ENCODE data around the gene ADAMTS14.

The ADAMTS14 gene

DNA sequence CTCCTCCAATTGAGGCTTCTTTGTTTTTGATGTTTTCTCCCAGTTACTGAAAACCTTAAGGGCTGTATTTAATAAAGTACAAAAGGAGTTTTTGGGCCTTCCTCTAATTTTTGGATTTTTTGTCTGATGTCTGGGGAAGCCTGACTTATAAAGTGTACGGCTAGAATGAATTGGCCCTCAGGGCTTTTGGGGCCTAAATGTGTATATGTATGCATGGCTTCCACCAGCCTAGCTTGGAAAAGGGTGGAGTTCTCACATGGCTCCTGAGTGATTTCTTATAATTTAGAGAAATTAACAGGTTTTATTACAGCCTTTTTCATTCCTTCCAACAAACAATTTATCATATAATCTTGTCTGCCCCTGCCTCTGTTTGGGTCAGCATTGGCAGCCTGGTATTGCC lies 123.3 kb downstream of the ADAMTS14 start:
- no peak for DNase-seq
- H3K4me2 ChIP-seq (ENCODE audit: insufficient read depth, low read length): no peak overlapping the region
- peaks cover 21% of the 10 kb centered on the region for H3K27me3 ChIP-seq (ENCODE audit: insufficient read depth, low read length, poor library complexity)
- no peak overlapping the region for H3K9ac ChIP-seq (ENCODE audit: low read depth, low read length)
- TF ChIP-seq, protein P1, sequence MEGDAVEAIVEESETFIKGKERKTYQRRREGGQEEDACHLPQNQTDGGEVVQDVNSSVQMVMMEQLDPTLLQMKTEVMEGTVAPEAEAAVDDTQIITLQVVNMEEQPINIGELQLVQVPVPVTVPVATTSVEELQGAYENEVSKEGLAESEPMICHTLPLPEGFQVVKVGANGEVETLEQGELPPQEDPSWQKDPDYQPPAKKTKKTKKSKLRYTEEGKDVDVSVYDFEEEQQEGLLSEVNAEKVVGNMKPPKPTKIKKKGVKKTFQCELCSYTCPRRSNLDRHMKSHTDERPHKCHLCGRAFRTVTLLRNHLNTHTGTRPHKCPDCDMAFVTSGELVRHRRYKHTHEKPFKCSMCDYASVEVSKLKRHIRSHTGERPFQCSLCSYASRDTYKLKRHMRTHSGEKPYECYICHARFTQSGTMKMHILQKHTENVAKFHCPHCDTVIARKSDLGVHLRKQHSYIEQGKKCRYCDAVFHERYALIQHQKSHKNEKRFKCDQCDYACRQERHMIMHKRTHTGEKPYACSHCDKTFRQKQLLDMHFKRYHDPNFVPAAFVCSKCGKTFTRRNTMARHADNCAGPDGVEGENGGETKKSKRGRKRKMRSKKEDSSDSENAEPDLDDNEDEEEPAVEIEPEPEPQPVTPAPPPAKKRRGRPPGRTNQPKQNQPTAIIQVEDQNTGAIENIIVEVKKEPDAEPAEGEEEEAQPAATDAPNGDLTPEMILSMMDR (IDR thresholded peaks at IDR 0.05; ENCODE audit: borderline replicate concordance, extremely low read depth, low read length, poor library complexity, severe bottlenecking): no peak
- TF ChIP-seq EZH2 (IDR thresholded peaks at IDR 0.05; ENCODE audit: borderline replicate concordance, low read depth, low read length, severe bottlenecking): no peak
- no peaks in the 10 kb centered on the region for H3K79me2 ChIP-seq (ENCODE audit: insufficient read depth, low read length)
- no peak overlapping the region for H3K27ac ChIP-seq (ENCODE audit: low read length)
- H3K9me3 ChIP-seq (ENCODE audit: insufficient read depth, low read length, severe bottlenecking): no peaks in the 10 kb centered on the region
- H3K4me1 ChIP-seq (ENCODE audit: insufficient read depth, low read length): no peaks in the 10 kb centered on the region
- no peaks in the 10 kb centered on the region for H4K20me1 ChIP-seq (ENCODE audit: insufficient read depth, low read length)
- H3K36me3 ChIP-seq (ENCODE audit: insufficient read depth, low read length): no peaks in the 10 kb centered on the region
- H3K4me3 ChIP-seq (ENCODE audit: low read depth in 1 of 2, low read length in 2 of 2): no peak overlapping the region
- no peak for ATAC-seq (ENCODE audit: insufficient read depth, low read depth)
- no peak overlapping the region for H2AFZ ChIP-seq (ENCODE audit: low read depth, low read length)

DNA sequence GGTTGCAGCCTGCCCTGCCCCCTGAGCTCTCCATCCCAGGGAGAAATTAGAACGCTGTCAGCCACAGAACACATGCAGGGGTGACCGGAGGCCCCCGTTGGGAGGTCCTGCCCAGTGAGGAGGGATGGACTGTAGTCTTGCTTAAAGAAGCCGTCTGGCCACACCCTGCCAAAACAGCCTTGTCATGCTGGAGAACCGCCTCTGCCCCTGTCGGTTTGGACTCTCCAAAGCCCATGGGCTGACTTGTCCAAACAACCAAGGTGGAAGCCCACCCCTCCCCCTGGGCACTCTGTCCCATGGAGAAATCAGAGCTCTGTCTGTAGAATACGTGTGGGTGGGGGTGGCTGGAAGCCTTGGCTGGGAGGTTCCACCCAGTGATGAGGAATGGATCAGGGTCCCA lies 125.5 kb downstream of the ADAMTS14 start:
- Histone ChIP-seq H3K27ac (ENCODE audit: low read length) (no peak overlapping the region), H3K4me1 (ENCODE audit: insufficient read depth, low read length) (no peaks in the 10 kb centered on the region), H3K4me3 (ENCODE audit: low read depth in 1 of 2, low read length in 2 of 2) (no peak overlapping the region), H3K36me3 (ENCODE audit: insufficient read depth, low read length) (no peaks in the 10 kb centered on the region), H3K9ac (ENCODE audit: low read depth, low read length) (no peak overlapping the region), H3K79me2 (ENCODE audit: insufficient read depth, low read length) (no peaks in the 10 kb centered on the region), H4K20me1 (ENCODE audit: insufficient read depth, low read length) (no peaks in the 10 kb centered on the region), H3K4me2 (ENCODE audit: insufficient read depth, low read length) (no peak overlapping the region), H2AFZ (ENCODE audit: low read depth, low read length) (no peak overlapping the region), H3K9me3 (ENCODE audit: insufficient read depth, low read length, severe bottlenecking) (no peaks in the 10 kb centered on the region), H3K27me3 (ENCODE audit: insufficient read depth, low read length, poor library complexity) (peaks cover 3% of the 10 kb centered on the region)
- TF ChIP-seq, protein P1 (IDR thresholded peaks at IDR 0.05; ENCODE audit: borderline replicate concordance, extremely low read depth, low read length, poor library complexity, severe bottlenecking): no peak
- TF ChIP-seq EZH2 (IDR thresholded peaks at IDR 0.05; ENCODE audit: borderline replicate concordance, low read depth, low read length, severe bottlenecking): no peak
- ATAC-seq (ENCODE audit: insufficient read depth, low read depth) (no peak), DNase-seq (no peak)

DNA sequence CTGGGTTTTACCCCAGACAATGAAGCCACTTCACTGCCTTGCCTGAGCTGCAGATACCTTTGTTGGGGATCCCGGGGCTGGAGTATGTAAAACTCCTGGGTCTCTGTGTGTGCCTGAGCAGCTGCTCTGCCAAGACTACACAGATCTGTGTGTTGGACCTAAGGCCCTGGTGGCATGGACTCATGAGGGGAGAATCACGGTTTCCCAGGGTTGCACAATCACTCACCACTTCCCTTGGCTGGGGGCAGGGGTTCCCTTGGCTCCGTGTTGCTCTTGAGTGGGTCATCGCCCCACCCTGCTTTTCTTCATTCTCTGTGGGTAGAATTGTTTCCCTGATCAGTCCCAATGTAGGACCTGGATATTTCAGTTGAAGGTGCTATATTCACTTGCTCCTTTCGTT lies 126.8 kb downstream of the ADAMTS14 start:
- Histone ChIP-seq H3K36me3 (ENCODE audit: insufficient read depth, low read length) (no peaks in the 10 kb centered on the region), H3K27me3 (ENCODE audit: insufficient read depth, low read length, poor library complexity) (peaks cover 2% of the 10 kb centered on the region), H2AFZ (ENCODE audit: low read depth, low read length) (no peak overlapping the region), H3K27ac (ENCODE audit: low read length) (no peak overlapping the region), H3K4me2 (ENCODE audit: insufficient read depth, low read length) (no peak overlapping the region), H3K79me2 (ENCODE audit: insufficient read depth, low read length) (no peaks in the 10 kb centered on the region), H3K4me1 (ENCODE audit: insufficient read depth, low read length) (no peaks in the 10 kb centered on the region), H3K9ac (ENCODE audit: low read depth, low read length) (no peak overlapping the region), H3K9me3 (ENCODE audit: insufficient read depth, low read length, severe bottlenecking) (no peaks in the 10 kb centered on the region), H4K20me1 (ENCODE audit: insufficient read depth, low read length) (no peaks in the 10 kb centered on the region), H3K4me3 (ENCODE audit: low read depth in 1 of 2, low read length in 2 of 2) (no peak overlapping the region)
- no peak for TF ChIP-seq EZH2 (IDR thresholded peaks at IDR 0.05; ENCODE audit: borderline replicate concordance, low read depth, low read length, severe bottlenecking)
- TF ChIP-seq, protein P1 (IDR thresholded peaks at IDR 0.05; ENCODE audit: borderline replicate concordance, extremely low read depth, low read length, poor library complexity, severe bottlenecking): no peak
- ATAC-seq (ENCODE audit: insufficient read depth, low read depth): no peak
- DNase-seq: no peak

DNA sequence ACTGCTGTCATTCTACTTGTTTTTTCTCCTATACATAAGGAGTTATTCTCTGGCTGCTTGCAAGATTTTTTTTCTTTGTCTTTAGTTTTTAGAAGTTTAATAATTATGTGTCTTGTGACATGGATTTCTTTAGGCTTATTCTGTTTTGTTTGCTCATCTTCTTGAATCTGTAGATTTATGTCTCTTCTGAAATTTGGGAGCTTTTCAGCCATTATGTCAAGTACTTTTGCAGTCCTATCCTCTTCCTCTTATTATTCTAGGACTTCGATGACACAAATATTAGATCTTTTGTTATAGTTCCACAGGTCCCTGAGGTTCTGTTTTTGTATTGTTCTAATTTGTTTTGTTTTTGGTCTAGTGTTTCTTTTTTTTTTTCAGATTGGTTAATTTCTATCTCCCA lies 129.5 kb downstream of the ADAMTS14 start:
- Histone ChIP-seq H3K27me3 (ENCODE audit: insufficient read depth, low read length, poor library complexity) (no peaks in the 10 kb centered on the region), H3K9me3 (ENCODE audit: insufficient read depth, low read length, severe bottlenecking) (no peaks in the 10 kb centered on the region), H3K79me2 (ENCODE audit: insufficient read depth, low read length) (no peaks in the 10 kb centered on the region), H2AFZ (ENCODE audit: low read depth, low read length) (no peak overlapping the region), H3K4me2 (ENCODE audit: insufficient read depth, low read length) (no peak overlapping the region), H3K4me3 (ENCODE audit: low read depth in 1 of 2, low read length in 2 of 2) (no peak overlapping the region), H4K20me1 (ENCODE audit: insufficient read depth, low read length) (no peaks in the 10 kb centered on the region), H3K36me3 (ENCODE audit: insufficient read depth, low read length) (no peaks in the 10 kb centered on the region), H3K4me1 (ENCODE audit: insufficient read depth, low read length) (no peaks in the 10 kb centered on the region), H3K9ac (ENCODE audit: low read depth, low read length) (no peak overlapping the region), H3K27ac (ENCODE audit: low read length) (no peak overlapping the region)
- DNase-seq: no peak
- TF ChIP-seq, protein P1 (IDR thresholded peaks at IDR 0.05; ENCODE audit: borderline replicate concordance, extremely low read depth, low read length, poor library complexity, severe bottlenecking): no peak
- no peak for TF ChIP-seq EZH2 (IDR thresholded peaks at IDR 0.05; ENCODE audit: borderline replicate concordance, low read depth, low read length, severe bottlenecking)
- no peak for ATAC-seq (ENCODE audit: insufficient read depth, low read depth)
